ENCODE measurements around the gene CD99. TPM values are rescaled to one million over a fixed set of nuclear protein-coding genes. Genes with fewer than 3 reads are reported as not detected.
"Not testable (repeated sequence)": the region's sequence is repeated elsewhere in the genome, so short reads cannot be mapped to it uniquely, and the experiment has no call there.

CD99 gene
- total RNA-seq, 1 experiment from 2014 or later = 407 TPM

DNA sequence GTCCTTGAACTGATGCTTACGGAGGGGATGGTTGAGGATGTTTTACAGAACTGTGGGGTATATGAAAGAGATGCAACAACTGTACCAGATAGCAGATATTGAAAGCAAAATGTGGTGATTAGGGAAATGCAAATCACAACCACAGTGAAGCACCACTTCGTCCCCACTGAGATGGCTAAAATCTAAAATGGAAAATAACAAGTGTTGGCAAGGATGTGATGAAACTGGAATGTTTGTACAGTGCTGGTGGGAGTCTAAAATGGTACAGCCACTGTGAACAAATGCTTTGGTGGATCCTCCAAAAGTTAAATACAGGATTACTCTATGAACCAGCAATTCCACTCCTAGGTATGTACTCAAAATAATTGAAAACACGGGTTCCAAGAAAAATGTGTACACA is 83.7 kb downstream of the CD99 start:
- CTCF ChIA-PET = no interaction called here
- Mint-ChIP-seq H3K36me3 (ENCODE audit: insufficient read depth, unreplicated experiment) (peaks cover 13% of the 10 kb centered on the region), H3K4me3 (ENCODE audit: unreplicated experiment) (no peak overlapping the region), H3K9me3 (ENCODE audit: unreplicated experiment) (no peaks in the 10 kb centered on the region), H3K27ac (ENCODE audit: unreplicated experiment) (no peak overlapping the region), H3K4me1 (ENCODE audit: low read depth, unreplicated experiment) (peaks cover 16% of the 10 kb centered on the region), H3K27me3 (ENCODE audit: insufficient read depth, unreplicated experiment) (no peaks in the 10 kb centered on the region)
- POLR2A ChIA-PET = no interaction called here
- Histone ChIP-seq H3K36me3 (ENCODE audit: control insufficient read depth, insufficient read depth, low read length) (no peaks in the 10 kb centered on the region), H3K4me3 (ENCODE audit: low read depth, low read length) (no peak overlapping the region), H3K4me1 (peaks cover 5% of the 10 kb centered on the region; the same call in 1 of the 2 replicates), H3K27me3 (replicated peaks; ENCODE audit: control insufficient read depth, insufficient read depth, low read length) (no peaks in the 10 kb centered on the region), H3K9me3 (0 out of 2 replicates have a peak, but pooled peaks cover 6% of the 10 kb centered on the region)
- BruUV-seq (replicated peaks) = no TSS peak
- intact Hi-C loops (cut with micrococcal nuclease; ENCODE audit: unreplicated experiment) = no loop called here
- TF ChIP-seq, protein P1, sequence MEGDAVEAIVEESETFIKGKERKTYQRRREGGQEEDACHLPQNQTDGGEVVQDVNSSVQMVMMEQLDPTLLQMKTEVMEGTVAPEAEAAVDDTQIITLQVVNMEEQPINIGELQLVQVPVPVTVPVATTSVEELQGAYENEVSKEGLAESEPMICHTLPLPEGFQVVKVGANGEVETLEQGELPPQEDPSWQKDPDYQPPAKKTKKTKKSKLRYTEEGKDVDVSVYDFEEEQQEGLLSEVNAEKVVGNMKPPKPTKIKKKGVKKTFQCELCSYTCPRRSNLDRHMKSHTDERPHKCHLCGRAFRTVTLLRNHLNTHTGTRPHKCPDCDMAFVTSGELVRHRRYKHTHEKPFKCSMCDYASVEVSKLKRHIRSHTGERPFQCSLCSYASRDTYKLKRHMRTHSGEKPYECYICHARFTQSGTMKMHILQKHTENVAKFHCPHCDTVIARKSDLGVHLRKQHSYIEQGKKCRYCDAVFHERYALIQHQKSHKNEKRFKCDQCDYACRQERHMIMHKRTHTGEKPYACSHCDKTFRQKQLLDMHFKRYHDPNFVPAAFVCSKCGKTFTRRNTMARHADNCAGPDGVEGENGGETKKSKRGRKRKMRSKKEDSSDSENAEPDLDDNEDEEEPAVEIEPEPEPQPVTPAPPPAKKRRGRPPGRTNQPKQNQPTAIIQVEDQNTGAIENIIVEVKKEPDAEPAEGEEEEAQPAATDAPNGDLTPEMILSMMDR (IDR thresholded peaks at IDR 0.05; ENCODE audit: insufficient read depth in 1 of 2, low read depth in 1 of 2, low read length in 1 of 2, severe bottlenecking in 1 of 2, unreplicated experiment in 1 of 2) = no peak
- DNase-seq = no peak

DNA sequence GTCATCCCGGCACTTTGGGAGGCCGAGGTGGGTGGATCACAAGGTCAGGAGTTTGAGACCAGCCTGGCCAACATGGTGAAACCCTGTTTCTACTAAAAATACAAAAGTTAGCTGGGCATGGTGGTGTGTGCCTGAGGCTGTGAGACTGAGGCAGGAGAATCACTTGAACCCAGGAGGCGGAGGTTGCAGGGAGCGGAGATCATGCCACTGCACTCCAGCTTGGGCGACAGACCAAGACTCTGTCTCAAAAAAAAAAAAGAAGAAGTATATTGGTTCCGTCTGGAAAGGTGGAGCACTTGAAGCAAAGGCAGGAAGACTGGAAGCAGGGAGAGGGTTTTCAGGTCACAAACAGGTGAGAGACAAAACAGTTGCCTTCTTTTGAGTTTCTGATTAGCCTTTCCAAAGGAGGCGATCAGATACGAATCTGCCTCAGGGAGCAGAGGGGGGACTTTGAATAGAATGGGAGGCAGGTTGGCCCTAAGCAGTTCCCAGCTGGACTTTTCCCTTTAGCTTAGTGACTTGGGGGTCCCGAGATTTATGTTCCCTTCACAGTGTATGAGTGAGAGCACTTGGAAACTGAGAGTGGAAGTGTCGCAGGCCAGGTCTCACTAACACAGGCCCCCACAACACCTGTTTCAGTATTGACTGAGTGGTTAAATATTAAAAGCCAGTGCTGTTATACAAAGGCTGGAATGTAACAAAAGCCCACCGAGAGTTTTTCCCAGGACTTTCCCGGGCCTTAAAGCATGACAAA is 89.6 kb downstream of the CD99 start:
- POLR2A ChIA-PET; H3K27me3 ChIP-seq (replicated peaks; ENCODE audit: control insufficient read depth, insufficient read depth, low read length); H3K9me3 ChIP-seq; H3K36me3 ChIP-seq (ENCODE audit: control insufficient read depth, insufficient read depth, low read length); H3K4me3 ChIP-seq (ENCODE audit: low read depth, low read length); H3K36me3 Mint-ChIP-seq (ENCODE audit: insufficient read depth, unreplicated experiment); CTCF ChIA-PET; H3K27me3 Mint-ChIP-seq (ENCODE audit: insufficient read depth, unreplicated experiment); H3K9me3 Mint-ChIP-seq (ENCODE audit: unreplicated experiment): not testable (repeated sequence)
- BruUV-seq (replicated peaks) = TSS peak; percentile 98
- Mint-ChIP-seq H3K4me3 (ENCODE audit: unreplicated experiment) (peak overlapping the region; percentile 58), H3K27ac (ENCODE audit: unreplicated experiment) (peak overlapping the region; percentile 71), H3K4me1 (ENCODE audit: low read depth, unreplicated experiment) (peaks cover 40% of the 10 kb centered on the region)
- peak; percentile 67 to 78 for DNase-seq
- peaks cover 26% of the 10 kb centered on the region for H3K4me1 ChIP-seq
- intact Hi-C loops (cut with micrococcal nuclease; ENCODE audit: unreplicated experiment) = loop anchor here (1.0 kb wide), 1 partner anchor 12 kb away; no protein-coding TSS in a partner anchor

DNA sequence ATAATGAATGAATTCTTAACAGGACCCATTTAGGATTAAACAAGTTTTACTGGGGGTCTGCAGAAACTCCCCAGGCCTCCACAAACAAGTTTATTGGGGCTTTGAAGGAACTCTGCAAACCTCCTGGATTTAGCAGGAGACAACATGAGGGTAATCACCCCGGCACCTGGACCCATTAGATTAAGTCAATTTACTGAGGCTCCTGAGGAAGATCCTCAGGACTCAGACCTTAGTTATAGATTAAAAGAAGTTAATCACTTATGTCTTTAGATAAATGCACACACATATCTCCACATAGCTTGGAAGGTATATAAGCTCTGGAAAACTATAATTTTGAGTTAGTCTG is 90.1 kb downstream of the CD99 start:
- Histone ChIP-seq H3K9me3 (no peaks in the 10 kb centered on the region), H3K27me3 (replicated peaks; ENCODE audit: control insufficient read depth, insufficient read depth, low read length) (no peaks in the 10 kb centered on the region), H3K36me3 (ENCODE audit: control insufficient read depth, insufficient read depth, low read length) (no peaks in the 10 kb centered on the region), H3K4me1 (peaks cover 26% of the 10 kb centered on the region), H3K4me3 (ENCODE audit: low read depth, low read length) (no peak overlapping the region)
- ChIA-PET CTCF (no interaction called here), POLR2A (no interaction called here)
- DNase-seq = peak; percentile 62 to 71
- intact Hi-C loops (cut with micrococcal nuclease; ENCODE audit: unreplicated experiment) = loop anchor here (1.0 kb wide), 1 partner anchor 13 kb away; no protein-coding TSS in a partner anchor
- Mint-ChIP-seq H3K4me1 (ENCODE audit: low read depth, unreplicated experiment) (peaks cover 40% of the 10 kb centered on the region), H3K27me3 (ENCODE audit: insufficient read depth, unreplicated experiment) (no peaks in the 10 kb centered on the region), H3K27ac (ENCODE audit: unreplicated experiment) (peak overlapping the region; percentile 71), H3K36me3 (ENCODE audit: insufficient read depth, unreplicated experiment) (peaks cover 6% of the 10 kb centered on the region), H3K4me3 (ENCODE audit: unreplicated experiment) (peak overlapping the region; percentile 58), H3K9me3 (ENCODE audit: unreplicated experiment) (no peaks in the 10 kb centered on the region)
- TF ChIP-seq, protein P1 (IDR thresholded peaks at IDR 0.05; ENCODE audit: insufficient read depth in 1 of 2, low read depth in 1 of 2, low read length in 1 of 2, severe bottlenecking in 1 of 2, unreplicated experiment in 1 of 2) = no peak
- no TSS peak for BruUV-seq (replicated peaks)
